IPS-20b (cell line): ENCODE measurements around the gene FOXP1.

Experiments used
- H3K27ac ChIP-seq: one replicate; pipeline ENCODE4 v1.5.1; 2013; ENCODE audit warnings: low read length
- H3K27me3 ChIP-seq: 2 replicates; pipeline ENCODE4 v1.6.1; 2013; ENCODE audit warnings: mild to moderate bottlenecking, low read length, inconsistent platforms; ENCODE audit not compliant: insufficient read depth
- H3K36me3 ChIP-seq: 2 replicates; pipeline ENCODE4 v1.6.1; 2013; ENCODE audit warnings: low read depth, mild to moderate bottlenecking, inconsistent platforms, low read length, moderate library complexity; ENCODE audit not compliant: insufficient read depth
- H3K4me1 ChIP-seq: 2 replicates; pipeline ENCODE4 v1.6.1; 2013; ENCODE audit warnings: mild to moderate bottlenecking, control low read depth, inconsistent platforms, low read length, moderate library complexity; ENCODE audit not compliant: insufficient read depth
- H3K4me3 ChIP-seq: 2 replicates; pipeline ENCODE4 v1.5.1; 2013; ENCODE audit warnings: mild to moderate bottlenecking, low read length, inconsistent platforms
- H3K9ac ChIP-seq: 2 replicates; pipeline ENCODE4 v1.6.1; 2013; ENCODE audit warnings: low read depth, mild to moderate bottlenecking, inconsistent platforms, low read length, moderate library complexity
- H3K9me3 ChIP-seq: 2 replicates; pipeline ENCODE4 v1.6.1; 2013; ENCODE audit warnings: mild to moderate bottlenecking, low read depth, low read length, inconsistent platforms; ENCODE audit not compliant: insufficient read depth

The FOXP1 gene

GRCh38 chr3:71348001-71348632, 235.4 kb downstream of the FOXP1 start:
- no peak overlapping the region for H3K27ac ChIP-seq
- H3K27me3 ChIP-seq = no peaks in the 10 kb centered on the region
- H3K4me3 ChIP-seq = no peak overlapping the region
- H3K36me3 ChIP-seq = no peaks in the 10 kb centered on the region
- H3K4me1 ChIP-seq = no peaks in the 10 kb centered on the region
- H3K9me3 ChIP-seq = no peaks in the 10 kb centered on the region
- H3K9ac ChIP-seq = no peak overlapping the region

- Histone ChIP-seq H3K27ac (no peak overlapping the region), H3K36me3 (no peaks in the 10 kb centered on the region), H3K9me3 (no peaks in the 10 kb centered on the region), H3K9ac (no peak overlapping the region), H3K27me3 (no peaks in the 10 kb centered on the region), H3K4me1 (no peaks in the 10 kb centered on the region), H3K4me3 (no peak overlapping the region)
Measured at GRCh38 chr3:71346061-71346460, 237.5 kb downstream of the FOXP1 start.

- no peak overlapping the region for H3K9ac ChIP-seq
- no peak overlapping the region for H3K4me3 ChIP-seq
- no peaks in the 10 kb centered on the region for H3K36me3 ChIP-seq
Measured at GRCh38 chr3:71345429-71346040, 238.0 kb downstream of the FOXP1 start.

GRCh38 chr3:71341721-71342120, 241.8 kb downstream of the FOXP1 start:
- no peak overlapping the region for H3K4me3 ChIP-seq
- H3K4me1 ChIP-seq = no peaks in the 10 kb centered on the region
- H3K9me3 ChIP-seq = no peaks in the 10 kb centered on the region; the same call in 1 of the 2 replicates
- no peak overlapping the region for H3K9ac ChIP-seq
- no peak overlapping the region for H3K27ac ChIP-seq
- no peaks in the 10 kb centered on the region for H3K27me3 ChIP-seq
- H3K36me3 ChIP-seq = no peaks in the 10 kb centered on the region

More at GRCh38 chr3:71345429-71346040, 238.0 kb downstream of the FOXP1 start:
- Histone ChIP-seq H3K9me3 (no peaks in the 10 kb centered on the region; the same call in 1 of the 2 replicates), H3K4me1 (no peaks in the 10 kb centered on the region), H3K27me3 (no peaks in the 10 kb centered on the region), H3K27ac (no peak overlapping the region)

- no peaks in the 10 kb centered on the region for H3K4me1 ChIP-seq
- H3K4me3 ChIP-seq = no peak overlapping the region
- H3K27ac ChIP-seq = no peak overlapping the region
- no peaks in the 10 kb centered on the region for H3K27me3 ChIP-seq
- no peaks in the 10 kb centered on the region for H3K36me3 ChIP-seq
- H3K9ac ChIP-seq = no peak overlapping the region
- H3K9me3 ChIP-seq = no peaks in the 10 kb centered on the region; the same call in 1 of the 2 replicates
Measured at GRCh38 chr3:71339049-71339448, 244.5 kb downstream of the FOXP1 start.

- Histone ChIP-seq H3K9me3 (no peaks in the 10 kb centered on the region), H3K27ac (no peak overlapping the region), H3K9ac (no peak overlapping the region), H3K27me3 (no peaks in the 10 kb centered on the region), H3K36me3 (no peaks in the 10 kb centered on the region), H3K4me1 (no peaks in the 10 kb centered on the region), H3K4me3 (no peak overlapping the region)
Measured at GRCh38 chr3:71332813-71333212, 250.7 kb downstream of the FOXP1 start.

GRCh38 chr3:71330909-71331308, 252.6 kb downstream of the FOXP1 start:
- Histone ChIP-seq H3K9ac (no peak overlapping the region), H3K36me3 (no peaks in the 10 kb centered on the region), H3K4me3 (no peak overlapping the region), H3K4me1 (no peaks in the 10 kb centered on the region), H3K27ac (no peak overlapping the region), H3K27me3 (no peaks in the 10 kb centered on the region), H3K9me3 (no peaks in the 10 kb centered on the region)

GRCh38 chr3:71330505-71330904, 253.0 kb downstream of the FOXP1 start:
- H3K4me1 ChIP-seq = no peaks in the 10 kb centered on the region
- no peaks in the 10 kb centered on the region for H3K36me3 ChIP-seq
- H3K27ac ChIP-seq = no peak overlapping the region
- no peak overlapping the region for H3K9ac ChIP-seq
- no peaks in the 10 kb centered on the region for H3K9me3 ChIP-seq
- no peaks in the 10 kb centered on the region for H3K27me3 ChIP-seq
- no peak overlapping the region for H3K4me3 ChIP-seq

- no peaks in the 10 kb centered on the region for H3K36me3 ChIP-seq
- no peaks in the 10 kb centered on the region for H3K4me1 ChIP-seq
- no peak overlapping the region for H3K27ac ChIP-seq
- H3K4me3 ChIP-seq = no peak overlapping the region
- no peaks in the 10 kb centered on the region for H3K27me3 ChIP-seq
- no peak overlapping the region for H3K9ac ChIP-seq
- no peaks in the 10 kb centered on the region for H3K9me3 ChIP-seq
Measured at GRCh38 chr3:71329817-71330216, 253.7 kb downstream of the FOXP1 start.

GRCh38 chr3:71328926-71329325, 254.6 kb downstream of the FOXP1 start:
- Histone ChIP-seq H3K27me3 (no peaks in the 10 kb centered on the region), H3K27ac (no peak overlapping the region), H3K9ac (no peak overlapping the region), H3K36me3 (no peaks in the 10 kb centered on the region), H3K9me3 (no peaks in the 10 kb centered on the region), H3K4me3 (no peak overlapping the region), H3K4me1 (no peaks in the 10 kb centered on the region)

- H3K4me1 ChIP-seq = no peaks in the 10 kb centered on the region
- H3K9ac ChIP-seq = no peak overlapping the region
- no peak overlapping the region for H3K4me3 ChIP-seq
- no peak overlapping the region for H3K27ac ChIP-seq
- no peaks in the 10 kb centered on the region for H3K9me3 ChIP-seq
- no peaks in the 10 kb centered on the region for H3K27me3 ChIP-seq
- no peaks in the 10 kb centered on the region for H3K36me3 ChIP-seq
Measured at GRCh38 chr3:71327936-71328335, 255.6 kb downstream of the FOXP1 start.

GRCh38 chr3:71325715-71326114, 257.8 kb downstream of the FOXP1 start:
- H3K27ac ChIP-seq = no peak overlapping the region
- no peak overlapping the region for H3K4me3 ChIP-seq
- H3K9ac ChIP-seq = no peak overlapping the region
- no peaks in the 10 kb centered on the region for H3K36me3 ChIP-seq
- H3K4me1 ChIP-seq = no peaks in the 10 kb centered on the region
- H3K27me3 ChIP-seq = no peaks in the 10 kb centered on the region
- no peaks in the 10 kb centered on the region for H3K9me3 ChIP-seq
